ENCODE measurements around the gene ZNF503. TPM values are rescaled to one million over a fixed set of nuclear protein-coding genes. Genes with fewer than 3 reads are reported as not detected.

Gene ZNF503
- total RNA-seq, 2 donors from 2014 or later: 3.8 to 9.9 TPM

- intact Hi-C loops (cut with DNase I, micrococcal nuclease): no loop called here
- ATAC-seq: no peak
- DNase-seq: no peak
Measured at GRCh38 chr10:75432763-75433162, 31.2 kb upstream of the ZNF503 start.

GRCh38 chr10:75432176-75432575, 30.6 kb upstream of the ZNF503 start:
- peak in 1 of 2 donors; percentile 13 for DNase-seq
- no peak for ATAC-seq
- intact Hi-C loops (cut with DNase I, micrococcal nuclease): no loop called here

GRCh38 chr10:75431180-75432111, 29.9 kb upstream of the ZNF503 start, which contains the start of gene LRMDA:
TSS of gene LRMDA (plus strand) at chr10:75431624.
- peak; percentile 88 for ATAC-seq
- intact Hi-C loops (cut with DNase I, micrococcal nuclease): no loop called here
- DNase-seq: peak; percentile 37 to 65

- DNase-seq: peak; percentile 60 to 68
- intact Hi-C loops (cut with DNase I, micrococcal nuclease): no loop called here
- peak; percentile 76 for ATAC-seq
Measured at GRCh38 chr10:75430000-75430763, 28.6 kb upstream of the ZNF503 start.

GRCh38 chr10:75429159-75429827, 27.7 kb upstream of the ZNF503 start:
- no peak for DNase-seq
- intact Hi-C loops (cut with DNase I, micrococcal nuclease): no loop called here
- no peak for ATAC-seq

GRCh38 chr10:75428434-75429158, 27.0 kb upstream of the ZNF503 start:
- ATAC-seq (no peak), DNase-seq (no peak)
- intact Hi-C loops (cut with DNase I, micrococcal nuclease): no loop called here

- no peak for ATAC-seq
Measured at GRCh38 chr10:75427951-75428350, 26.4 kb upstream of the ZNF503 start.

GRCh38 chr10:75426880-75427279, 25.3 kb upstream of the ZNF503 start:
- intact Hi-C loops (cut with DNase I, micrococcal nuclease): no loop called here

More at GRCh38 chr10:75427951-75428350, 26.4 kb upstream of the ZNF503 start:
- intact Hi-C loops (cut with DNase I, micrococcal nuclease): no loop called here
- no peak for DNase-seq

GRCh38 chr10:75425291-75426079, 23.9 kb upstream of the ZNF503 start:
- intact Hi-C loops (cut with DNase I, micrococcal nuclease): no loop called here
- ATAC-seq (no peak), DNase-seq (no peak)

More at GRCh38 chr10:75426880-75427279, 25.3 kb upstream of the ZNF503 start:
- no peak for ATAC-seq
- DNase-seq: no peak

- DNase-seq (no peak), ATAC-seq (no peak)
- intact Hi-C loops (cut with DNase I, micrococcal nuclease): no loop called here
Measured at GRCh38 chr10:75424571-75424970, 23.0 kb upstream of the ZNF503 start.

- intact Hi-C loops (cut with DNase I, micrococcal nuclease): no loop called here
- ATAC-seq (no peak), DNase-seq (no peak)
Measured at GRCh38 chr10:75422913-75423312, 21.3 kb upstream of the ZNF503 start.

- DNase-seq (no peak), ATAC-seq (no peak)
- intact Hi-C loops (cut with DNase I, micrococcal nuclease): no loop called here
Measured at GRCh38 chr10:75418712-75419111, 17.1 kb upstream of the ZNF503 start.

GRCh38 chr10:75418293-75418692, 16.7 kb upstream of the ZNF503 start:
- intact Hi-C loops (cut with DNase I, micrococcal nuclease): no loop called here
- ATAC-seq: no peak
- no peak for DNase-seq

GRCh38 chr10:75417522-75417927, 16.0 kb upstream of the ZNF503 start:
- ATAC-seq (no peak), DNase-seq (no peak)
- intact Hi-C loops (cut with DNase I, micrococcal nuclease): no loop called here

- ATAC-seq (no peak), DNase-seq (no peak)
- intact Hi-C loops (cut with DNase I, micrococcal nuclease): no loop called here
Measured at GRCh38 chr10:75414527-75414926, 13.0 kb upstream of the ZNF503 start.

- DNase-seq: no peak
- intact Hi-C loops (cut with DNase I, micrococcal nuclease): no loop called here
- ATAC-seq: no peak
Measured at GRCh38 chr10:75410132-75411005, 8.8 kb upstream of the ZNF503 start.
